ENCODE data around the gene NIT1. TPM values are rescaled to one million over a fixed set of nuclear protein-coding genes. Genes with fewer than 3 reads are reported as not detected.

Gene NIT1
- total RNA-seq, 5 donors from 2014 or later (not counting 1 experiment from before 2014, with no cell fraction given), result 23.4 to 44.7 (median 41.7) TPM

DNA sequence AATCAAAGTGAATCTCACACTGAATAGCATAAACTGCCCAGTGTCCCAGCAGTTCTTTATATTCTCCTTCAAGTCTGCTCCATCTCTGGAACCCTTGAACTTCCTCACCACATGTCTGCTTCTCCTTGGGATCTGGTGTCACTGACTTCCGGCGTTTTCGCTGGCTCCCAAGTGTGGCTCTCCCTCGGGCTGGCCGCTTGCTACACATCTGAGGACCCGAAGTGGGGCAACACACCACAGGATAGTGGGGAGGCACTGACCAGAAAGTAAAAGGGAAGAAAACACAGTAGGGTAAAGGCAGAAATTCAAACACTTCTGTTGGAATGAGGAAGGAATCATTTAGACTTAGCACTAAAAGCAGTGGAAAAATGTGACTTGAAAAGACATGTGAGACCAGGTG is 5.1 kb downstream of the NIT1 start:
- H3K27ac ChIP-seq (ENCODE audit: low read length), result no peak overlapping the region
- WGBS (ENCODE audit: insufficient coverage), result no CpG with 5 or more reads among the region's 6 CpGs
- no peak overlapping the region for H3K27ac Mint-ChIP-seq
- H3K4me1 ChIP-seq (ENCODE audit: control insufficient read depth in 1 of 2, extremely low read depth in 1 of 2, insufficient read depth in 2 of 2, low read length in 2 of 2), result peaks cover 12 to 23% of the 10 kb centered on the region in 2 experiments
- peaks cover 57% of the 10 kb centered on the region for H3K36me3 Mint-ChIP-seq
- peaks cover 44 to 49% (median 48%) of the 10 kb centered on the region in 3 donors for H3K4me1 Mint-ChIP-seq
- ChIA-PET POLR2A (interaction anchor here in 1 of 2 donors (0.5 kb wide), 1 partner anchor 23 kb away, joined by 3 read pairs; no protein-coding TSS in a partner anchor), CTCF (no interaction called here)
- no peak overlapping the region for H3K4me3 Mint-ChIP-seq
- ATAC-seq (replicated peaks in 1 of 4), result no peak
- no peaks in the 10 kb centered on the region for H3K27me3 Mint-ChIP-seq
- H3K36me3 ChIP-seq (ENCODE audit: control insufficient read depth in 2 of 2, extremely low read depth in 1 of 2, insufficient read depth in 1 of 2, low read length in 1 of 2), result peaks cover 23 to 70% of the 10 kb centered on the region in 2 donors
- H3K27me3 ChIP-seq (replicated peaks in 1 of 2; ENCODE audit: control insufficient read depth in 2 of 2, extremely low read depth in 1 of 2, insufficient read depth in 2 of 2, low read length in 1 of 2), result no peaks in the 10 kb centered on the region
- DNase-seq, result no peak
- H3K9me3 ChIP-seq, result no peaks in the 10 kb centered on the region
- H3K4me3 ChIP-seq (ENCODE audit: control insufficient read depth in 1 of 2, extremely low read depth in 1 of 2, low read length in 1 of 2), result no peak overlapping the region
- H3K9me3 Mint-ChIP-seq, result no peaks in the 10 kb centered on the region

GRCh38 chr1:161127649-161128048 is 9.7 kb downstream of the NIT1 start:
- no CpG with 5 or more reads among the region's 2 CpGs for WGBS (ENCODE audit: insufficient coverage)
- ChIA-PET CTCF (interaction anchor here (0.5 to 1.4 kb wide), 4 partner anchors 11 to 767 kb away, joined by 3 to 5 read pairs (median 4); no protein-coding TSS in a partner anchor), POLR2A (interaction anchor here in 1 of 2 donors (1.0 kb wide), 1 partner anchor 26 kb away, joined by 3 read pairs; the partner anchor contains the start of gene UFC1)
- Mint-ChIP-seq H3K36me3 (peaks cover 38% of the 10 kb centered on the region), H3K4me1 (peaks cover 54 to 73% (median 60%) of the 10 kb centered on the region in 3 donors), H3K4me3 (peak overlapping the region in 1 of 3 donors; percentile 31), H3K27ac (peak overlapping the region; percentile 81 to 90), H3K27me3 (no peaks in the 10 kb centered on the region), H3K9me3 (no peaks in the 10 kb centered on the region)
- Histone ChIP-seq H3K4me3 (ENCODE audit: control insufficient read depth in 1 of 2, extremely low read depth in 1 of 2, low read length in 1 of 2) (no peak overlapping the region), H3K36me3 (ENCODE audit: control insufficient read depth in 2 of 2, extremely low read depth in 1 of 2, insufficient read depth in 1 of 2, low read length in 1 of 2) (peaks cover 16 to 46% of the 10 kb centered on the region in 2 donors), H3K27me3 (replicated peaks in 1 of 2; ENCODE audit: control insufficient read depth in 2 of 2, extremely low read depth in 1 of 2, insufficient read depth in 2 of 2, low read length in 1 of 2) (no peaks in the 10 kb centered on the region), H3K9me3 (no peaks in the 10 kb centered on the region), H3K27ac (ENCODE audit: low read length) (no peak overlapping the region), H3K4me1 (ENCODE audit: control insufficient read depth in 1 of 2, extremely low read depth in 1 of 2, insufficient read depth in 2 of 2, low read length in 2 of 2) (peaks cover 25 to 29% of the 10 kb centered on the region in 2 experiments)
- ATAC-seq (replicated peaks in 1 of 4) (no peak), DNase-seq (no peak)

DNA sequence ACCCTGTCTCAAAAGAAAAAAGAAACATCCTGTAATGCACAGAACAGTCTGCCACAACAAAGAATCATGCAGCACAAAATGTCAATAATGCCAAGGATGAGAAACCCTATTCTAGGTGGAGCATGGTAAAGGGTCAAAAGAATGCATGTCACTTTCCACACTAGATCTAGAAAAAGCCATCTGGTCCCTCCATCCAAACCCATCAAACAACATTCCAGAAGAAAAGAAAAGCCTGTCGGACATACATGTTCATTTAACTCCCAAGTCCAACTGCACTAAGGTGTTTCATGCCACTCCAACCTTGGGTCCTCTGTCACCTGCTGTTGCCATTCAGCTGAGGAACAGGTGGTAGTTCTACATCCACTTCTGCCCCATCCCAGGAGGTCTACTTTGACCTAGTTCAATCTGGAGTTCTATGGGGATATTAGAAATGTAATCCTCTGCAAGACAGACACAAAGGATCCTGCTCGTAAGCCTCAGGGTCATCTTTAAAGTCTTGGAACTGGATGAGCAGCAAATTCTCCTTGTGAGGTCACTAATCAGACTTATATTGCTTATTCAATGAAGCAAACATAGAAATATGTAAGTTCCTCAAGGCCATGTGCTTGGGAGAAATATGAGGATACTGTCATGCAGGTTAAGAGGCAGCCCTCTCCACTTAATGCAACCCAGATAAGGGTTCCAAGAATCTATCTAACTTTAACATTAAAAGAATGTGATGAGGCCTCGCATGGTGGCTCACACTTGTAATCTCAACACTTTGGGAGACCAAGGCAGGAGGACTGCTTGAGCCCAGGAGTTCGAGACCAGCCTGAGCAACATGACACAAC is 10.9 kb downstream of the NIT1 start:
- peak overlapping the region in 1 of 3 donors; percentile 31 for H3K4me3 Mint-ChIP-seq

GRCh38 chr1:161130266-161130665 is 12.4 kb downstream of the NIT1 start:
- peaks cover 34 to 39% of the 10 kb centered on the region in 2 experiments for H3K4me1 ChIP-seq (ENCODE audit: control insufficient read depth in 1 of 2, extremely low read depth in 1 of 2, insufficient read depth in 2 of 2, low read length in 2 of 2)
- Mint-ChIP-seq H3K9me3 (no peaks in the 10 kb centered on the region), H3K27me3 (no peaks in the 10 kb centered on the region), H3K4me3 (no peak overlapping the region), H3K27ac (peak overlapping the region; percentile 90 to 94), H3K4me1 (peaks cover 57 to 68% (median 63%) of the 10 kb centered on the region in 3 donors), H3K36me3 (peaks cover 28% of the 10 kb centered on the region)
- CTCF ChIA-PET, result interaction anchor here in 1 of 2 donors (0.6 kb wide), 1 partner anchor 586 kb away, joined by 7 read pairs; no protein-coding TSS in a partner anchor
- no CpG with 5 or more reads among the region's 1 CpG for WGBS (ENCODE audit: insufficient coverage)
- H3K4me3 ChIP-seq (ENCODE audit: control insufficient read depth in 1 of 2, extremely low read depth in 1 of 2, low read length in 1 of 2), result no peak overlapping the region
- no peak for ATAC-seq (replicated peaks in 1 of 4)
- H3K27me3 ChIP-seq (replicated peaks in 1 of 2; ENCODE audit: control insufficient read depth in 2 of 2, extremely low read depth in 1 of 2, insufficient read depth in 2 of 2, low read length in 1 of 2), result no peaks in the 10 kb centered on the region
- POLR2A ChIA-PET, result interaction anchor here (0.5 to 0.8 kb wide), 3 partner anchors 17 to 22 kb away, joined by 3 to 5 read pairs (median 3); no protein-coding TSS in a partner anchor
- no peaks in the 10 kb centered on the region for H3K9me3 ChIP-seq
- H3K36me3 ChIP-seq (ENCODE audit: control insufficient read depth in 2 of 2, extremely low read depth in 1 of 2, insufficient read depth in 1 of 2, low read length in 1 of 2), result peaks cover 3 to 24% of the 10 kb centered on the region in 2 donors
- H3K27ac ChIP-seq (ENCODE audit: low read length), result no peak overlapping the region
- DNase-seq, result no peak

More for the DNA sequence above, 10.9 kb downstream of the NIT1 start:
- H3K36me3 Mint-ChIP-seq, result peaks cover 31% of the 10 kb centered on the region
- no peaks in the 10 kb centered on the region for H3K27me3 ChIP-seq (replicated peaks in 1 of 2; ENCODE audit: control insufficient read depth in 2 of 2, extremely low read depth in 1 of 2, insufficient read depth in 2 of 2, low read length in 1 of 2)
- H3K4me1 ChIP-seq (ENCODE audit: control insufficient read depth in 1 of 2, extremely low read depth in 1 of 2, insufficient read depth in 2 of 2, low read length in 2 of 2), result peaks cover 33 to 34% of the 10 kb centered on the region in 2 experiments
- no peak overlapping the region for H3K4me3 ChIP-seq (ENCODE audit: control insufficient read depth in 1 of 2, extremely low read depth in 1 of 2, low read length in 1 of 2)
- POLR2A ChIA-PET, result no interaction called here
- H3K9me3 Mint-ChIP-seq, result no peaks in the 10 kb centered on the region
- no peaks in the 10 kb centered on the region for H3K9me3 ChIP-seq
- CTCF ChIA-PET, result interaction anchor here in 1 of 2 donors (0.8 to 1.4 kb wide), 2 partner anchors 9 to 97 kb away, joined by 4 to 5 read pairs; partner anchors contain the start of gene TOMM40L
- no peak overlapping the region for H3K27ac ChIP-seq (ENCODE audit: low read length)
- no peaks in the 10 kb centered on the region for H3K27me3 Mint-ChIP-seq
- WGBS (ENCODE audit: insufficient coverage), result 100% methylated on average over 1 of the region's 4 CpGs
- ATAC-seq (replicated peaks in 1 of 4) (no peak), DNase-seq (no peak)
- peaks cover 15 to 37% of the 10 kb centered on the region in 2 donors for H3K36me3 ChIP-seq (ENCODE audit: control insufficient read depth in 2 of 2, extremely low read depth in 1 of 2, insufficient read depth in 1 of 2, low read length in 1 of 2)
- peaks cover 52 to 73% (median 59%) of the 10 kb centered on the region in 3 donors for H3K4me1 Mint-ChIP-seq
- peak overlapping the region; percentile 90 to 94 for H3K27ac Mint-ChIP-seq

GRCh38 chr1:161131523-161132409 is 13.9 kb downstream of the NIT1 start:
- H3K4me1 ChIP-seq (ENCODE audit: control insufficient read depth in 1 of 2, extremely low read depth in 1 of 2, insufficient read depth in 2 of 2, low read length in 2 of 2), result peaks cover 34 to 39% of the 10 kb centered on the region in 2 experiments
- DNase-seq (peak in 2 of 35 experiments; percentile 10 to 51), ATAC-seq (replicated peaks in 1 of 4) (no peak)
- peaks cover 0 to 14% of the 10 kb centered on the region in 2 donors for H3K36me3 ChIP-seq (ENCODE audit: control insufficient read depth in 2 of 2, extremely low read depth in 1 of 2, insufficient read depth in 1 of 2, low read length in 1 of 2)
- H3K27me3 Mint-ChIP-seq, result no peaks in the 10 kb centered on the region
- H3K4me1 Mint-ChIP-seq, result peaks cover 54 to 57% (median 56%) of the 10 kb centered on the region in 3 donors
- POLR2A ChIA-PET, result interaction anchor here (0.6 to 2.5 kb wide), 9 partner anchors 14 to 111 kb away, joined by 3 to 18 read pairs (median 4); partner anchors contain the start of genes F11R (in 2 of the 2), NIT1 (in 1 of the 2), PFDN2 (in 1 of the 2) and UFC1 (in 1 of the 2)
- peak overlapping the region; percentile 90 to 94 for H3K27ac Mint-ChIP-seq
- H3K9me3 ChIP-seq, result no peaks in the 10 kb centered on the region
- no peaks in the 10 kb centered on the region for H3K27me3 ChIP-seq (replicated peaks in 1 of 2; ENCODE audit: control insufficient read depth in 2 of 2, extremely low read depth in 1 of 2, insufficient read depth in 2 of 2, low read length in 1 of 2)
- WGBS (ENCODE audit: insufficient coverage), result 2% methylated on average over 17 of the region's 22 CpGs
- H3K4me3 ChIP-seq (ENCODE audit: control insufficient read depth in 1 of 2, extremely low read depth in 1 of 2, low read length in 1 of 2), result peak overlapping the region; percentile 78 to 97
- H3K9me3 Mint-ChIP-seq, result no peaks in the 10 kb centered on the region
- CTCF ChIA-PET, result interaction anchor here (0.6 to 2.0 kb wide), 10 partner anchors 10 to 127 kb away, joined by 3 to 11 read pairs (median 6); partner anchors contain the start of genes PPOX (in 2 of the 2), ARHGAP30 (in 1 of the 2), KLHDC9 (in 1 of the 2) and PCP4L1 (in 1 of the 2)
- no peak overlapping the region for H3K4me3 Mint-ChIP-seq
- H3K27ac ChIP-seq (ENCODE audit: low read length), result peak overlapping the region; percentile 86
- peaks cover 20% of the 10 kb centered on the region for H3K36me3 Mint-ChIP-seq
